ENCODE data around the gene NALCN.

NALCN gene

DNA sequence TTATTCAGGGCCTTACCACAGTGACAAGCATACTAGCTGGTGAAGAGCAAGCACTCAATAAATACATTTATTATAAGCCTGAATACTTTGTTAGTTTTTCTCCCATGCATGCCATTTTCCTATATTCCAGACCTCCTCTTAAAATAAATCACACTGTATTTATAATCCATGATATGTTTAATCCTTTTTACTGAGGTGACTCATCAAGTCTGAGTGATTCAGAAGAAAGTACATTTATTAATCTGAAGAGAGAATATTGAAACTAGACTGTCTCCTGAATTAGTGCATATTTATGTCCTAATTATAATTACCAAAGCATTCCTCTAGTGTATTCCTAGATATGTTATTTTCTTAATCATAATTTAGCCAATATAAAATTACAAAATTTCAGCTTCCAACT, 323.3 kb downstream of the NALCN start:
- TF ChIP-seq GATA3 (IDR thresholded peaks at IDR 0.05; ENCODE audit: low read depth, low read length) (no peak), GATA2 (IDR thresholded peaks at IDR 0.05; ENCODE audit: low read depth, low read length) (no peak)

DNA sequence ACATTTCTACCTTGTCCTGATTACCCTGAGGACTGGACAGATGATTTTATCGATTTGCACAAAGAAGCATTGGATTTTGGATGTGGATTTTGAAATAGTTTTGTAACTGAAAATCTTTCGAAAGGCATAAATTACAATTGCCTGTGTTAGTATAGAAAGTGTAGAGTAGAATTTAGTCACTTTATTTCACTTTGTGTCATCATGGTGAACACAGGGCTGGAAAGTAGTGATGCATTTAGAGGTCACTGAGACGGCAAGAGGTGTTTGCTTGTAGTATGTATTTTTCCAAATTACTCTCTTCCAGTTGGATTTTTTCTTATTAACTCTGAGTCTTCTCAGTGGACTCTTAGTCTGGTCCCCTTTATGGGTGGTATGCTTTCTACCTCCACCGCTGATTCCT, 326.0 kb downstream of the NALCN start:
- TF ChIP-seq GATA2 (IDR thresholded peaks at IDR 0.05; ENCODE audit: low read depth, low read length) (no peak), GATA3 (IDR thresholded peaks at IDR 0.05; ENCODE audit: low read depth, low read length) (no peak)

DNA sequence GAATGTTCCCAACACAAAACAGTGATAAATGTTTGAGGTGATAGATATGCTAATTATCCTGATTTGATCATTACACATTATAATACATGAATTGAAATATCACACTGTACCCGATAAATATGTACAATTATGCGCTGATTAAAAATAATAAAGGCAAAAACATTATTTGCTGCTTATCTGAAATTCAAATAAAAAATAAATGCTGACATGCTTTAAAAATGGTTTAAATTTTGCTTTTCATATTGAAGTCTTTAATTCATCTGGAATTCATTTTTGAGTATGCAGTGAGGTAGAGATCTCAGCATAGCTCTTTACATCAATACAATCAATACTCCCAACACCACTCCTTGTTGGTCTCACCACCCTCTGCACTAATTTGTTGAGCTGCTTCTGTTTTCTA, 330.8 kb downstream of the NALCN start:
- TF ChIP-seq GATA2 (IDR thresholded peaks at IDR 0.05; ENCODE audit: low read depth, low read length) (no peak), GATA3 (IDR thresholded peaks at IDR 0.05; ENCODE audit: low read depth, low read length) (no peak)

DNA sequence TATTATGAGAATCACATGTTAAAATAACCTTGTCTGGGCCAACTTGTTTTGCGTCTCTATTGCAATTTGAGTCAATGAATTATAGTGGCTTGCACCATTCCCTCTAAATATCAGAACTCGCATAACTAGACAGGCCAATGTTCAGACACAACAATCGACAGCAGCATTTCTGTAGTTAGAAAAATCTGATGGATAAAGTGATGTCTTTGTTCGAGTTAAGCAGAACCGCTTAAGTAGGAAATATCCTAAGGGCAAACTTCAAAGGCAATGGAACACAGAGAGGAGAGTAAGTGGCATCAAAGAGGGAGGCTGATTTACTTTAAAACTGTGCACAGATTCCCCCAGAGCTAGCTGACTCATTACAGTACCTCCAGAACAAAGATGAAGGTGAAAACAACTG, 333.9 kb downstream of the NALCN start:
- TF ChIP-seq GATA2 (IDR thresholded peaks at IDR 0.05; ENCODE audit: low read depth, low read length) (no peak), GATA3 (IDR thresholded peaks at IDR 0.05; ENCODE audit: low read depth, low read length) (no peak)

DNA sequence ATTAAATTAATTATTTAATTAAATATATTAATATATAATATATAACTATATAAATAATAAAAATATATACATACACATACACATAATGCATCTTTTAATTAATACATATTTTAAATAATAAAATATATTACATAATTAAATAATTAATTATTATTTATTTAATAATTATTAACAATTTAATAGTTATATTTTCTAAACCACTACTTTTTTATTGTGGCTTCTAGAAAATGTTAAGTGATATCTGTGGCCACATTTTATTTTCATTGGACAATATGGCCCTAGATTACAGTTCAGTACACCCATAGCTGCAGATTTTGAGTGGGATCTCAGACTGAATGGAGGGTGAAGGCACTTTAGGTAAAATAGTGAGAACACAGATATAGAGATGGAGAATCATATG, 335.7 kb downstream of the NALCN start:
- no peak for TF ChIP-seq GATA3 (IDR thresholded peaks at IDR 0.05; ENCODE audit: low read depth, low read length)
- TF ChIP-seq GATA2 (IDR thresholded peaks at IDR 0.05; ENCODE audit: low read depth, low read length): no peak

DNA sequence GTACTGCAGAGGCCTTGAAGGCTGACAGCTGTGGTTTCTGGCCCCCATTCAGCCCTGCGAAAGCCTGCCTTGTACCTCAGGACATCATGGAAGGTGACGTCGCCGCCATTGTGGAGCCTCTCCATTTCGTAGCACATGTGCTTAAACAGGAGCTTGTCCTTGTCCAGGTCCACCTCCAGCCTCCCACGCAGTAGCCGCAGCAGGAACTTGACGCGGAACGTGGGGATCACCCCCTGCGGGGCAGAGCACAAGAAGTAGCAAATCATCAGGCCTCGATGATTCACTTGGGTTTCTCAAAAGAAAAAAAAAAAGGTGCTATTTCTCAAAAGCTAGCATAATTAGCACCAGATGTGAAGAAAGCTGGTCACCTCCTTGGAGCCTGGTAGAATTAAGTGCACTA, 351.0 kb downstream of the NALCN start:
- TF ChIP-seq GATA3 (IDR thresholded peaks at IDR 0.05; ENCODE audit: low read depth, low read length) (no peak), GATA2 (IDR thresholded peaks at IDR 0.05; ENCODE audit: low read depth, low read length) (no peak)

DNA sequence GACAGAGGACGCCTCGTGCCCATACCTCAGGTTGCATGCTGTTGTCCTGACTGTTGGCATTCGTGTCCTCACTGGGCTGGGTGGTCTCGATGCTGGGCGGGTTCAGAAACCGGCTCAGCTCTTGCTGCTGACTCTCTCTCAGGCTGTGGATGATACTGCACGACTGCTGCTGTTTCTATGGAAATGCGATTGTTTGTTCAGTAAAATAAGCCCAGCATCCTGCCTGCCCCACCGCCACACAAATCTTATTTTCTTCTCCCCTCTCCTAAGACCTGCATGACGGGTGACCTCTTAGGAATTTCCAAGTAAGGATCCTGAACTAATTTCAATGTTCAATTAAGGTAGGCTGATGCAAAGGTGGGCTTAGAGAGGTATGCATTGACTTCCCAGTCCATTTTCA, 356.5 kb downstream of the NALCN start:
- TF ChIP-seq GATA2 (IDR thresholded peaks at IDR 0.05; ENCODE audit: low read depth, low read length): no peak
- TF ChIP-seq GATA3 (IDR thresholded peaks at IDR 0.05; ENCODE audit: low read depth, low read length): no peak

DNA sequence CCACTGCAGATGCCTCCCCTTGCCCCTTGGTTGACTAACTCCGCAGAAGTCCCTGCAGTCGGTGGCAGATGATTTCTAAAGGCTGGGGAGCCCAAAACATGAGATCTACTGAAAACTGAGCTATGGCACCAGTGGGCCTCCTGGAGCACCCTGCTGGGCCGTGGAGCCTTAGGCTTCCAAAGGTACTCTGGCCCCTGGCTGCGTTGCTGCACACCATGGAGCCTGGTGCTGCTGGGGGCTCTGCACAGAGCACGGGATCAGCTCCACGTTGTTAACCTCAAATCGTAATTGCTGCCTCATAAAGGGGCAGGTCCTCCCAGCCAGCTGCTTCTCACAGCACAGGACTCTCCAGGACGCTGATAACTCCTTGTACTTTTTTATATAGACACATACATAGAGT, 357.5 kb downstream of the NALCN start:
- TF ChIP-seq GATA2 (IDR thresholded peaks at IDR 0.05; ENCODE audit: low read depth, low read length): no peak
- TF ChIP-seq GATA3 (IDR thresholded peaks at IDR 0.05; ENCODE audit: low read depth, low read length): no peak

DNA sequence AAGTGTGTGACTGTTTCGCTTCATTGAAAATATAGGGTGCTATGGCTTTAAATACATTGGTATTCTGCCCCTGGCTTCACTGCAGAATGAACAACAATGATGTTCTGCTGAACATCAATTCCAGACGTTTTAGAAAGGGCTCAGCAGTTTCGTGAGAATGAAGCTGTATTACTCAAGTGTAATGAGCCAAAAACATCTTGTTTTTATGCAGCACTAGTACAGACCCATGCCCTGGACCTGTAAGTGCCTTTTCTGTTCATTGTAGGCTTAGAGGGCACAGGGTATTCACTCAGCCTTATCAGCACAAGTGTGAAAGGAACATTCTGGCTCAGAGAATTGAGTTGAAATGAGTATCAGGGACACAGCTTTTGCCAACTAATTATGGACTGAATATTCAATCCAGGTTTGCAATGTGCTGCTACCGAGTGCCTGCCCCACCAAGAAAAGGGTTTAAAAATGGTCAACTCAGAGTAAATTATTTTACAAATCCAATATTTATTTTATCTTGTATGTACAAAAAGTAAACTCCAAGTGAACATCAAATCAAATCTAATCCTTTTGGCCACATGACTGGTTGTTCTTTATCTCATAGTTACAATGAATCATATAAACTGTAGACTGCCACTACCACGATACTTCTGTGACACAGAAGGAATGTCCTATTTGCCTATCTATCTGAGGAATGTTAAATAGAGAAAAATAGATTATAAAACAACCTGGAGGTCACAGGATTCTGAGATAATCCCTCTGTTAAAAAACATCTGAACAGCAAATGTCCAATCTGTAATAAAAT, 362.8 kb downstream of the NALCN start:
- TF ChIP-seq GATA3 (IDR thresholded peaks at IDR 0.05; ENCODE audit: low read depth, low read length): no peak
- TF ChIP-seq GATA2 (IDR thresholded peaks at IDR 0.05; ENCODE audit: low read depth, low read length): no peak

DNA sequence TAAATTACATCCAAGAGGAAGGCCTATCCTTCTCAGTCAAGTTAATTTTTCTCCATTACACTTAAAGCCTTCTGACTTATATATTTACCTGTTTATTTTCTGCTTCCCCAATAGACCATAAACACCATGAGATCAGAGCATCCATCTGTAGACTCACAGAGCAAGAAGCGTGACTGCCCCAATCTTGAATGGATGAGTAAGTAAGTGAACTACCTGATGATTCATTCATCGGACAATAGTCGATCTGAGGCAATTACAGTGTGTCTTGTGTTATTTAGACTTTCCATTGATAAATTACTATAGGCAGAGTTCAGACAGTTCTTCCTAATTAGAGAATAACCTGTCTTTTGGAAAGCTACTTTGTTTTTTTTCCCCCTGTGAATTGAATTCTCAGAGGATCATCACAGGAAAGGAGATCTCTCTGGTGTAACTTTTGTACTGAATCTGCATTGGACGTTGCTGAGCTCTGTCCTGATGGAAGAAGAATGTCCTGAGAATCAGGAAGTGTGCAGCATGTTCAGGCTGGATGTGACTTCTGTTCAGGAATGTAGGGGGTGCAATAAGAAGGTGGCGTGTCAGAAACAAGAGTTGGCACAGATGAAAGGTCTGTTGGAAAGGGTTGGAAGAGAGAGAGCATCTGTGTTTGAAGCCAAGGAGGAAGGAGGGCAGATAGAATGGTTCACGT, 367.0 kb downstream of the NALCN start:
- TF ChIP-seq GATA2 (IDR thresholded peaks at IDR 0.05; ENCODE audit: low read depth, low read length): no peak
- no peak for TF ChIP-seq GATA3 (IDR thresholded peaks at IDR 0.05; ENCODE audit: low read depth, low read length)

DNA sequence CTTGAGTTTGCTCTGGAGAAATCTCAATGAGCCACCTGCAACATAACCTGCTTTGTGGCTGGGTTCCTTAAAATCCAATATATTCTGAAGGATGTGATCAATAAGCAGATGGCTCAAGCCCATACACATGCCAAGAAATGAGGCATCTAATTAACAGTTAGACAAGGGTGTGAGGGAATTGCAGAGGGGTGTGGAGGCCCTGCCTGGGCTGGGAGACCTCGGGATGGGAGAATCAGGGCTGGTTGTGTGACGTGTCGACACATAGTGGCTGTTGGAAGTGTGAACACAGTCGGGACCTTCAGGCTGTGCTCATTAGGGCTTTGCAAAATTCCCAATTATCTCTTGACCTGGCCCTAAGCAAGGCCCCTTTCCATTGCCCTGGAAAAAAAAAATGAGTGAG, 379.8 kb downstream of the NALCN start:
- TF ChIP-seq GATA2 (IDR thresholded peaks at IDR 0.05; ENCODE audit: low read depth, low read length): no peak
- TF ChIP-seq GATA3 (IDR thresholded peaks at IDR 0.05; ENCODE audit: low read depth, low read length): no peak

DNA sequence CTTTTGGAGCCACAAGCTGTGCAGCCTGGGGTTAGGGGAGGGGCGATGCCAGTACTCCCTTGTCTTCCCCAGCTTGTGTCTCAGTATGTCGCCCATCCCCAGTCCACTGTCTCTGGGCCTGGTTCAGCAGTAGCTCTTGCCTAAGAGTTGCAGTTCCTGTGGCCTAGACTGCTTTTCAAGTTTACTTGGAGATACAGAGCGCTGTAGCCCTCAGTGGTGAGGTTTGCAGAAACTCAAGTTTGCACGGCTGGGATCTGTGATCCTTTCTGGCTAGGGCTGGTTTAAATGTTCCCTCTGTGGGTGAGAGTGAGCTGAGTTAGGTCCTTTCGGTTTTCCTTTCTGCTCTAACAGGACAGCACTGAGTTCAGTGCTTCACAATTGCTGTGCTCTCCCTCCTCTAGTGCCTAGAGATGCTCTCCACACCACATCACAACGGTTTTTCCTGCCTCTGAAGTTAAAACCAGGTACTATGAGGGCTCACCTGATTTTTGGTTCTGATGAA, 381.1 kb downstream of the NALCN start:
- TF ChIP-seq GATA2 (IDR thresholded peaks at IDR 0.05; ENCODE audit: low read depth, low read length): no peak
- no peak for TF ChIP-seq GATA3 (IDR thresholded peaks at IDR 0.05; ENCODE audit: low read depth, low read length)

DNA sequence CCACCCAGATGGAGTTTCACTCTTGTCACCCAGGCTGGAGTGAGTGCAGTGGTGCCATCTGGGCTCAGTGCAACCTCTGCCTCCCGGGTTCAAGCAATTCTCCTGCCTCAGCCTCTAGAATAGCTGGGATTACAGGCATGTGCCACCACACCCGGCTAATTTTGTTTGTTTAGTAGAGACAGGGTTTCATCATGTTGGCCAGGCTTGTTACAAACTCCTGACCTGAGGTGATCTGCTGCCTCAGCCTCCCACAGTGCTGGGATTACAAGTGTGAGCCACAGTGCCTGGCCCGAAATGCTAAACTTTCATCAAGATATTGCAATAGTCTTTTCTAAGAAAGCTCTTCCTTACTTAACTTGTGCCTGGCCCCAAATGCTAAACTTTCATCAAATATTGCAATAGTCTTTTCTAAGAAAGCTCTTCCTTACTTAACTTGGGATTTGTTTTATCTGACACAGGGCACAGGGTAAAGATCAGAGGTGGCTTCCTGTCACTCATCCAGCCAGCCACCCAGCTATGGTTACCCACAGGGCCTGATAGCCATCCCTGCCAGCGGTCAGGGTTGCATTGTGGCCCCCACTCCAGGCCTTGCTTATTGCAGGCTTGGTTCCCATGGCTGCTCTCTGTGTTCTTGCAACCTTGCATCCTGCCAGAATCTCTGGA, 389.4 kb downstream of the NALCN start:
- TF ChIP-seq GATA3 (IDR thresholded peaks at IDR 0.05; ENCODE audit: low read depth, low read length) (no peak), GATA2 (IDR thresholded peaks at IDR 0.05; ENCODE audit: low read depth, low read length) (no peak)

DNA sequence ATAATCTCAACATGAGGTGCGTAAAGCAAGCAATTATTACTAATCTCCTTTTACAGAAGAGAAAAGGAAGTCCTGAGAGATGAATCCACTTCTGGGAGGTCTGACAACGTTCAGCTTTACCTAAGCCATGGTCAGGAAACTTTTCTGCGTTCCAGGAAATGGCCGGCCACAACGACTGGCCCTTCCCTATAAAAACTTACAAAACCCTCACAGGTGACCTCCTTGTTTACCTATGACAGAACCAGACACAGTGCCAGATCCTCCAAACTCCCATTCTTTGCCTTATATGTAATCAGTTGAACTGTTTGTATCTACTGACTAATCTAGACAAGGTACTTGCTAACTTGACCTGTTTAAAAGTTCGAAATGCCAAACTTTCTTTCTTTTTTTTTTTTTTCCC, 390.0 kb downstream of the NALCN start:
- TF ChIP-seq GATA3 (IDR thresholded peaks at IDR 0.05; ENCODE audit: low read depth, low read length) (no peak), GATA2 (IDR thresholded peaks at IDR 0.05; ENCODE audit: low read depth, low read length) (no peak)
